ENCODE measurements around the gene PCNT.

DNA sequence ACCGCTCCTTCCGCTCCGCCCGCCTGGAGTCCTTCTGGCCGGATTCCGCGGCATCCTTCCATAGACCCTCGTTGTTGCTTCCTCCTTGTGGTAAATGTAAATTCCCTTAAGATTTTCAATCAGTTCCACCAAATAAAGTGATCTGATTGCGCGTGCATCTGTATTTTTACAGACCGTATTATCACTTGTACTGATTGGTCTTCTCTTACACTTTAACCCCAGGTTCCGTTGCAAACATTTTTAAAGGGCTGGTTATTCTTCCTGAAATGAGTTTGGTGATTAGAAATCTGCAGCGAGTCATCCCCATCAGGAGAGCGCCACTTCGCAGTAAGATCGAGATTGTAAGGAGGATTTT lies 37.3 kb upstream of the PCNT start:
- TF ChIP-seq CTCF (IDR thresholded peaks at IDR 0.05; ENCODE audit: insufficient read depth, low read length, poor library complexity, severe bottlenecking) = no peak
- TF ChIP-seq EZH2phosphoT487 (conservative IDR thresholded peaks at IDR 0.05; ENCODE audit: low read length) = no peak

All from SU-DHL-6 (cell line).